WERI-Rb-1 (cell line): ENCODE measurements around the gene HOXA9.

ENCODE experiments used
- DNase-seq: peaks from one replicate; pipeline ENCODE4 v3.0.0-alpha.2; 2020
- H3K27ac ChIP-seq: fragments of 250-450 bp; sonication (Bioruptor Pico); 2 replicates; pipeline ENCODE4 v1.5.1; 2020; ENCODE audit warnings: mild to moderate bottlenecking, moderate library complexity
- H3K27me3 ChIP-seq: fragments of 250-450 bp; sonication (Bioruptor Pico); 2 replicates; pipeline ENCODE4 v1.5.1; 2021; ENCODE audit warnings: mild to moderate bottlenecking, low read depth, moderate library complexity; ENCODE audit not compliant: insufficient read depth, severe bottlenecking
- H3K36me3 ChIP-seq: fragments of 250-450 bp; sonication (Bioruptor Pico); 2 replicates; pipeline ENCODE4 v1.5.1; 2020; ENCODE audit warnings: mild to moderate bottlenecking, moderate library complexity
- H3K4me3 ChIP-seq: 2 replicates; pipeline ENCODE4 v1.5.1; 2011; ENCODE audit warnings: low read depth, mild to moderate bottlenecking, control low read depth, low read length
- H3K9me3 ChIP-seq: fragments of 250-450 bp; sonication (Bioruptor Pico); 2 replicates; pipeline ENCODE4 v1.5.1; 2021; ENCODE audit warnings: mild to moderate bottlenecking, moderate library complexity; ENCODE audit not compliant: severe bottlenecking
- CTCF ChIP-seq: IDR thresholded peaks from 2 replicates; pipeline ENCODE4 v1.5.1; 2011; ENCODE audit warnings: low read depth, mild to moderate bottlenecking, control low read depth, inconsistent platforms, low read length

The HOXA9 gene

GRCh38 chr7:27179030-27179429 lies 13.7 kb upstream of the HOXA9 start:
- peaks cover 70% of the 10 kb centered on the region for H3K27me3 ChIP-seq

GRCh38 chr7:27178366-27178765 lies 13.0 kb upstream of the HOXA9 start:
- peak; percentile 2 for DNase-seq
- peaks cover 70% of the 10 kb centered on the region for H3K27me3 ChIP-seq
- no peak for TF ChIP-seq CTCF
- H3K36me3 ChIP-seq, result no peaks in the 10 kb centered on the region
- no peak overlapping the region for H3K27ac ChIP-seq
- peaks cover 8% of the 10 kb centered on the region for H3K9me3 ChIP-seq
- no peak overlapping the region for H3K4me3 ChIP-seq

More at GRCh38 chr7:27179030-27179429, 13.7 kb upstream of the HOXA9 start:
- DNase-seq, result peak; percentile 1
- no peak overlapping the region for H3K4me3 ChIP-seq
- peaks cover 8% of the 10 kb centered on the region for H3K9me3 ChIP-seq
- H3K27ac ChIP-seq, result no peak overlapping the region
- H3K36me3 ChIP-seq, result no peaks in the 10 kb centered on the region
- TF ChIP-seq CTCF, result no peak

- peak; percentile 10 for DNase-seq
- no peak for TF ChIP-seq CTCF
- Histone ChIP-seq H3K9me3 (peaks cover 8% of the 10 kb centered on the region), H3K36me3 (no peaks in the 10 kb centered on the region), H3K4me3 (no peak overlapping the region), H3K27ac (no peak overlapping the region), H3K27me3 (peaks cover 70% of the 10 kb centered on the region)
These were observed 12.5 kb upstream of the HOXA9 start for GRCh38 chr7:27177795-27178320.

GRCh38 chr7:27176962-27177794 lies 11.8 kb upstream of the HOXA9 start:
- DNase-seq, result peak; percentile 1
- H3K27ac ChIP-seq, result no peak overlapping the region
- no peaks in the 10 kb centered on the region for H3K36me3 ChIP-seq
- peaks cover 8% of the 10 kb centered on the region for H3K9me3 ChIP-seq
- no peak for TF ChIP-seq CTCF
- no peak overlapping the region for H3K4me3 ChIP-seq
- H3K27me3 ChIP-seq, result peaks cover 70% of the 10 kb centered on the region

- no peak for TF ChIP-seq CTCF
- Histone ChIP-seq H3K36me3 (no peaks in the 10 kb centered on the region), H3K4me3 (no peak overlapping the region), H3K27ac (no peak overlapping the region), H3K27me3 (peaks cover 70% of the 10 kb centered on the region), H3K9me3 (peaks cover 8% of the 10 kb centered on the region)
- peak; percentile 3 for DNase-seq
These were observed 11.1 kb upstream of the HOXA9 start for GRCh38 chr7:27176524-27176845.
